WTC11 (cell line): ENCODE results near the gene DHTKD1. TPM values are rescaled to one million over a fixed set of nuclear protein-coding genes. Genes with fewer than 3 reads are reported as not detected.

ENCODE experiments used
- ATAC-seq: fragments of 200-7000 bp; cut with Tn5 transposase; 2 replicates; pipeline ENCODE4 v1.10.0; 2021; ENCODE audit warnings: mild to moderate bottlenecking, moderate library complexity
- CTCF ChIA-PET: fragments of 300-600 bp; sonication (Branson Sonifier 250); formaldehyde crosslinking; loops from one replicate; lab custom pipeline; 2021; ENCODE audit warnings: antibody characterized with exemption; lab: Charles Lee
- POLR2A ChIA-PET: fragments of 350-600 bp; sonication (Branson Sonifier 250); formaldehyde crosslinking; loops from one replicate; lab custom pipeline; 2021; ENCODE audit warnings: antibody characterized with exemption; lab: Charles Lee
- DNase-seq: peaks from one replicate; pipeline ENCODE4 v3.0.0; 2021; ENCODE audit warnings: low spot score
- H3K27ac Mint-ChIP-seq: 2 replicates; pipeline ENCODE4 v1.8.0; 2021; ENCODE audit warnings: mixed read lengths
- H3K27me3 Mint-ChIP-seq: 2 replicates; pipeline ENCODE4 v1.8.0; 2021; ENCODE audit warnings: low read depth, mild to moderate bottlenecking, moderate library complexity, mixed read lengths
- H3K36me3 Mint-ChIP-seq: 2 replicates; pipeline ENCODE4 v1.8.0; 2021; ENCODE audit warnings: mixed read lengths
- H3K4me1 Mint-ChIP-seq: 2 replicates; pipeline ENCODE4 v1.8.0; 2022; ENCODE audit warnings: mixed read lengths
- H3K4me3 Mint-ChIP-seq: 2 replicates; pipeline ENCODE4 v1.8.0; 2021; ENCODE audit warnings: mild to moderate bottlenecking, moderate library complexity, mixed read lengths
- H3K9me3 Mint-ChIP-seq: 2 replicates; pipeline ENCODE4 v1.8.0; 2021; ENCODE audit warnings: mixed read lengths
- CREM ChIP-seq: sonication (generic); formaldehyde crosslinking; IDR thresholded peaks from 2 replicates; pipeline ENCODE4 v1.8.1; 2022; ENCODE audit warnings: mild to moderate bottlenecking, missing genetic modification reagents, moderate library complexity
- ESRRA ChIP-seq: sonication (generic); formaldehyde crosslinking; IDR thresholded peaks from 2 replicates; pipeline ENCODE4 v1.8.1; 2022; ENCODE audit warnings: mild to moderate bottlenecking, missing genetic modification reagents, borderline replicate concordance
- MYBL2 ChIP-seq: sonication (generic); formaldehyde crosslinking; IDR thresholded peaks from 2 replicates; pipeline ENCODE4 v1.8.1; 2023; ENCODE audit warnings: mild to moderate bottlenecking, moderate library complexity, missing genetic modification reagents
- TP53 ChIP-seq: sonication (generic); formaldehyde crosslinking; IDR thresholded peaks from 2 replicates; pipeline ENCODE4 v1.8.1; 2023; ENCODE audit warnings: mild to moderate bottlenecking, missing genetic modification reagents
- ZNF671 ChIP-seq: fragments of 250-450 bp; sonication (Bioruptor Pico); IDR thresholded peaks from 2 replicates; pipeline ENCODE4 v1.8.0; 2021; ENCODE audit warnings: mild to moderate bottlenecking
- total RNA-seq: library from RNA; stranded (reverse); gene quantifications from 3 replicates; pipeline ENCODE4 v1.2.3, GENCODE V29; 2021
- TF ChIP-seq, protein P1 (sequence below): fragments of 250-450 bp; sonication (Bioruptor Pico); IDR thresholded peaks from 2 replicates; pipeline ENCODE4 v1.9.0; 2021; ENCODE audit warnings: mild to moderate bottlenecking, borderline replicate concordance
- TF ChIP-seq, protein P2 (sequence below): sonication (generic); formaldehyde crosslinking; IDR thresholded peaks from 2 replicates; pipeline ENCODE4 v1.8.1; 2022; ENCODE audit warnings: low read depth, mild to moderate bottlenecking, moderate library complexity, missing genetic modification reagents, borderline replicate concordance
- TF ChIP-seq, protein P3 (sequence below): sonication (generic); formaldehyde crosslinking; IDR thresholded peaks from 2 replicates; pipeline ENCODE4 v1.8.0; 2022; ENCODE audit warnings: missing genetic modification reagents
- TF ChIP-seq, protein P4 (sequence below): sonication (generic); formaldehyde crosslinking; IDR thresholded peaks from 2 replicates; pipeline ENCODE4 v1.8.1; 2022; ENCODE audit warnings: missing genetic modification reagents, borderline replicate concordance
- TF ChIP-seq, protein P5 (sequence below): fragments of 250-450 bp; sonication (Bioruptor Pico); IDR thresholded peaks from 2 replicates; pipeline ENCODE4 v1.9.0; 2021; ENCODE audit warnings: mild to moderate bottlenecking
- TF ChIP-seq, protein P6 (sequence below): sonication (generic); formaldehyde crosslinking; IDR thresholded peaks from 2 replicates; pipeline ENCODE4 v1.8.1; 2023; ENCODE audit warnings: mild to moderate bottlenecking, missing genetic modification reagents, moderate library complexity
- TF ChIP-seq, protein P7 (sequence below): sonication (generic); formaldehyde crosslinking; IDR thresholded peaks from 2 replicates; pipeline ENCODE4 v1.8.0; 2023; ENCODE audit warnings: mild to moderate bottlenecking, missing genetic modification reagents

The DHTKD1 gene
- total RNA-seq, 1 experiment from 2014 or later = 57.9 TPM

DNA sequence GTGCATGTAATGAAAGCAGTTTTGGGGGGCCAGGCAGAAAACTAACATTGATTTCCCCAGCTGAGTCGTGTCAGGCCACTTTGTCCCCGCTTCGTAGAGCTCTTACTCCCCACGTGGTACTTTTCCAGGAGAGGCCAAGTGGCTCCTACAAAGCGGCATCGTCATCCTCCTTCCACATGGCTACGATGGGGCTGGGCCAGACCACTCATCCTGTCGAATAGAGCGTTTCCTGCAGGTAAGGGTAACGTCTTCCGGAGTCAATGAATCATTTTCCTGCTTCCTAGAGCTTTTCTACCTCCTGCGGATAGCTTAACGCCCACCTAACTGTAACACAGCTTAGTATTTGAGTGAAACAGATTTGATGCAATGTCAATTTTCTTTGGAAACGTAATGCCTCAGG lies 39.0 kb downstream of the DHTKD1 start (continued):
- TF ChIP-seq, protein P1, sequence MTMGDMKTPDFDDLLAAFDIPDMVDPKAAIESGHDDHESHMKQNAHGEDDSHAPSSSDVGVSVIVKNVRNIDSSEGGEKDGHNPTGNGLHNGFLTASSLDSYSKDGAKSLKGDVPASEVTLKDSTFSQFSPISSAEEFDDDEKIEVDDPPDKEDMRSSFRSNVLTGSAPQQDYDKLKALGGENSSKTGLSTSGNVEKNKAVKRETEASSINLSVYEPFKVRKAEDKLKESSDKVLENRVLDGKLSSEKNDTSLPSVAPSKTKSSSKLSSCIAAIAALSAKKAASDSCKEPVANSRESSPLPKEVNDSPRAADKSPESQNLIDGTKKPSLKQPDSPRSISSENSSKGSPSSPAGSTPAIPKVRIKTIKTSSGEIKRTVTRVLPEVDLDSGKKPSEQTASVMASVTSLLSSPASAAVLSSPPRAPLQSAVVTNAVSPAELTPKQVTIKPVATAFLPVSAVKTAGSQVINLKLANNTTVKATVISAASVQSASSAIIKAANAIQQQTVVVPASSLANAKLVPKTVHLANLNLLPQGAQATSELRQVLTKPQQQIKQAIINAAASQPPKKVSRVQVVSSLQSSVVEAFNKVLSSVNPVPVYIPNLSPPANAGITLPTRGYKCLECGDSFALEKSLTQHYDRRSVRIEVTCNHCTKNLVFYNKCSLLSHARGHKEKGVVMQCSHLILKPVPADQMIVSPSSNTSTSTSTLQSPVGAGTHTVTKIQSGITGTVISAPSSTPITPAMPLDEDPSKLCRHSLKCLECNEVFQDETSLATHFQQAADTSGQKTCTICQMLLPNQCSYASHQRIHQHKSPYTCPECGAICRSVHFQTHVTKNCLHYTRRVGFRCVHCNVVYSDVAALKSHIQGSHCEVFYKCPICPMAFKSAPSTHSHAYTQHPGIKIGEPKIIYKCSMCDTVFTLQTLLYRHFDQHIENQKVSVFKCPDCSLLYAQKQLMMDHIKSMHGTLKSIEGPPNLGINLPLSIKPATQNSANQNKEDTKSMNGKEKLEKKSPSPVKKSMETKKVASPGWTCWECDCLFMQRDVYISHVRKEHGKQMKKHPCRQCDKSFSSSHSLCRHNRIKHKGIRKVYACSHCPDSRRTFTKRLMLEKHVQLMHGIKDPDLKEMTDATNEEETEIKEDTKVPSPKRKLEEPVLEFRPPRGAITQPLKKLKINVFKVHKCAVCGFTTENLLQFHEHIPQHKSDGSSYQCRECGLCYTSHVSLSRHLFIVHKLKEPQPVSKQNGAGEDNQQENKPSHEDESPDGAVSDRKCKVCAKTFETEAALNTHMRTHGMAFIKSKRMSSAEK = no peak
- TF ChIP-seq, protein P2, sequence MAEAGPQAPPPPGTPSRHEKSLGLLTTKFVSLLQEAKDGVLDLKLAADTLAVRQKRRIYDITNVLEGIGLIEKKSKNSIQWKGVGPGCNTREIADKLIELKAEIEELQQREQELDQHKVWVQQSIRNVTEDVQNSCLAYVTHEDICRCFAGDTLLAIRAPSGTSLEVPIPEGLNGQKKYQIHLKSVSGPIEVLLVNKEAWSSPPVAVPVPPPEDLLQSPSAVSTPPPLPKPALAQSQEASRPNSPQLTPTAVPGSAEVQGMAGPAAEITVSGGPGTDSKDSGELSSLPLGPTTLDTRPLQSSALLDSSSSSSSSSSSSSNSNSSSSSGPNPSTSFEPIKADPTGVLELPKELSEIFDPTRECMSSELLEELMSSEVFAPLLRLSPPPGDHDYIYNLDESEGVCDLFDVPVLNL (CRISPR knock-in tag) = no peak
- TF ChIP-seq ESRRA (no peak), MYBL2 (no peak)
- TF ChIP-seq, protein P3, sequence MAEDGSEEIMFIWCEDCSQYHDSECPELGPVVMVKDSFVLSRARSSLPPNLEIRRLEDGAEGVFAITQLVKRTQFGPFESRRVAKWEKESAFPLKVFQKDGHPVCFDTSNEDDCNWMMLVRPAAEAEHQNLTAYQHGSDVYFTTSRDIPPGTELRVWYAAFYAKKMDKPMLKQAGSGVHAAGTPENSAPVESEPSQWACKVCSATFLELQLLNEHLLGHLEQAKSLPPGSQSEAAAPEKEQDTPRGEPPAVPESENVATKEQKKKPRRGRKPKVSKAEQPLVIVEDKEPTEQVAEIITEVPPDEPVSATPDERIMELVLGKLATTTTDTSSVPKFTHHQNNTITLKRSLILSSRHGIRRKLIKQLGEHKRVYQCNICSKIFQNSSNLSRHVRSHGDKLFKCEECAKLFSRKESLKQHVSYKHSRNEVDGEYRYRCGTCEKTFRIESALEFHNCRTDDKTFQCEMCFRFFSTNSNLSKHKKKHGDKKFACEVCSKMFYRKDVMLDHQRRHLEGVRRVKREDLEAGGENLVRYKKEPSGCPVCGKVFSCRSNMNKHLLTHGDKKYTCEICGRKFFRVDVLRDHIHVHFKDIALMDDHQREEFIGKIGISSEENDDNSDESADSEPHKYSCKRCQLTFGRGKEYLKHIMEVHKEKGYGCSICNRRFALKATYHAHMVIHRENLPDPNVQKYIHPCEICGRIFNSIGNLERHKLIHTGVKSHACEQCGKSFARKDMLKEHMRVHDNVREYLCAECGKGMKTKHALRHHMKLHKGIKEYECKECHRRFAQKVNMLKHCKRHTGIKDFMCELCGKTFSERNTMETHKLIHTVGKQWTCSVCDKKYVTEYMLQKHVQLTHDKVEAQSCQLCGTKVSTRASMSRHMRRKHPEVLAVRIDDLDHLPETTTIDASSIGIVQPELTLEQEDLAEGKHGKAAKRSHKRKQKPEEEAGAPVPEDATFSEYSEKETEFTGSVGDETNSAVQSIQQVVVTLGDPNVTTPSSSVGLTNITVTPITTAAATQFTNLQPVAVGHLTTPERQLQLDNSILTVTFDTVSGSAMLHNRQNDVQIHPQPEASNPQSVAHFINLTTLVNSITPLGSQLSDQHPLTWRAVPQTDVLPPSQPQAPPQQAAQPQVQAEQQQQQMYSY (CRISPR knock-in tag) = no peak

DNA sequence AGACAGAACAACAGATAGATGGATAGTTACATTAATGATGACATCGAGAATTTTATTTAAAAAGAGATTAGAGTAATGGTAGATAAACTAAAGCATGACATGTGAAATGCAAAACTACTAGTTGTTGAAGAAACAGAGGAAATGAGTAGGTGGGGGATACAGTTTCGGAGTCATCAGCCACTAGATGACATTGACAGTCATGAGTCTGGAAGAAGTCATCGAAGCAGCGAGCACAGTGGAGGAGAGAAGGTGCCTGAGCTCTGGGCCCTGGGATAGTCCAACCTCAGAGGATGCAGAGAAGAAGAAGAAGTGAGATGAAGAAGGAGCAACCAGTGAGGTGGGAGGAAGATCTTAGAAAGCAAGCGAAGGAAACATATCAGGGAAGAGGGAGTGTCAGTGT lies 40.5 kb downstream of the DHTKD1 start:
- ATAC-seq = no peak
- CTCF ChIA-PET = no interaction called here
- H3K9me3 Mint-ChIP-seq = no peaks in the 10 kb centered on the region
- no peaks in the 10 kb centered on the region for H3K4me1 Mint-ChIP-seq
- no peak overlapping the region for H3K27ac Mint-ChIP-seq
- POLR2A ChIA-PET = no interaction called here
- no peaks in the 10 kb centered on the region for H3K27me3 Mint-ChIP-seq
- TF ChIP-seq, protein P4, sequence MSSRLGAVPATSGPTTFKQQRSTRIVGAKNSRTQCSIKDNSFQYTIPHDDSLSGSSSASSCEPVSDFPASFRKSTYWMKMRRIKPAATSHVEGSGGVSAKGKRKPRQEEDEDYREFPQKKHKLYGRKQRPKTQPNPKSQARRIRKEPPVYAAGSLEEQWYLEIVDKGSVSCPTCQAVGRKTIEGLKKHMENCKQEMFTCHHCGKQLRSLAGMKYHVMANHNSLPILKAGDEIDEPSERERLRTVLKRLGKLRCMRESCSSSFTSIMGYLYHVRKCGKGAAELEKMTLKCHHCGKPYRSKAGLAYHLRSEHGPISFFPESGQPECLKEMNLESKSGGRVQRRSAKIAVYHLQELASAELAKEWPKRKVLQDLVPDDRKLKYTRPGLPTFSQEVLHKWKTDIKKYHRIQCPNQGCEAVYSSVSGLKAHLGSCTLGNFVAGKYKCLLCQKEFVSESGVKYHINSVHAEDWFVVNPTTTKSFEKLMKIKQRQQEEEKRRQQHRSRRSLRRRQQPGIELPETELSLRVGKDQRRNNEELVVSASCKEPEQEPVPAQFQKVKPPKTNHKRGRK (CRISPR knock-in tag) = no peak
- TF ChIP-seq, protein P5, sequence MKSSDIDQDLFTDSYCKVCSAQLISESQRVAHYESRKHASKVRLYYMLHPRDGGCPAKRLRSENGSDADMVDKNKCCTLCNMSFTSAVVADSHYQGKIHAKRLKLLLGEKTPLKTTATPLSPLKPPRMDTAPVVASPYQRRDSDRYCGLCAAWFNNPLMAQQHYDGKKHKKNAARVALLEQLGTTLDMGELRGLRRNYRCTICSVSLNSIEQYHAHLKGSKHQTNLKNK (CRISPR knock-in tag) = no peak
- TF ChIP-seq TP53 (CRISPR knock-in tag) (no peak), ZNF671 (CRISPR knock-in tag) (no peak), CREM (CRISPR knock-in tag) (no peak)
- TF ChIP-seq, protein P6, sequence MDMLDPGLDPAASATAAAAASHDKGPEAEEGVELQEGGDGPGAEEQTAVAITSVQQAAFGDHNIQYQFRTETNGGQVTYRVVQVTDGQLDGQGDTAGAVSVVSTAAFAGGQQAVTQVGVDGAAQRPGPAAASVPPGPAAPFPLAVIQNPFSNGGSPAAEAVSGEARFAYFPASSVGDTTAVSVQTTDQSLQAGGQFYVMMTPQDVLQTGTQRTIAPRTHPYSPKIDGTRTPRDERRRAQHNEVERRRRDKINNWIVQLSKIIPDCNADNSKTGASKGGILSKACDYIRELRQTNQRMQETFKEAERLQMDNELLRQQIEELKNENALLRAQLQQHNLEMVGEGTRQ (CRISPR knock-in tag) = no peak
- TF ChIP-seq, protein P7, sequence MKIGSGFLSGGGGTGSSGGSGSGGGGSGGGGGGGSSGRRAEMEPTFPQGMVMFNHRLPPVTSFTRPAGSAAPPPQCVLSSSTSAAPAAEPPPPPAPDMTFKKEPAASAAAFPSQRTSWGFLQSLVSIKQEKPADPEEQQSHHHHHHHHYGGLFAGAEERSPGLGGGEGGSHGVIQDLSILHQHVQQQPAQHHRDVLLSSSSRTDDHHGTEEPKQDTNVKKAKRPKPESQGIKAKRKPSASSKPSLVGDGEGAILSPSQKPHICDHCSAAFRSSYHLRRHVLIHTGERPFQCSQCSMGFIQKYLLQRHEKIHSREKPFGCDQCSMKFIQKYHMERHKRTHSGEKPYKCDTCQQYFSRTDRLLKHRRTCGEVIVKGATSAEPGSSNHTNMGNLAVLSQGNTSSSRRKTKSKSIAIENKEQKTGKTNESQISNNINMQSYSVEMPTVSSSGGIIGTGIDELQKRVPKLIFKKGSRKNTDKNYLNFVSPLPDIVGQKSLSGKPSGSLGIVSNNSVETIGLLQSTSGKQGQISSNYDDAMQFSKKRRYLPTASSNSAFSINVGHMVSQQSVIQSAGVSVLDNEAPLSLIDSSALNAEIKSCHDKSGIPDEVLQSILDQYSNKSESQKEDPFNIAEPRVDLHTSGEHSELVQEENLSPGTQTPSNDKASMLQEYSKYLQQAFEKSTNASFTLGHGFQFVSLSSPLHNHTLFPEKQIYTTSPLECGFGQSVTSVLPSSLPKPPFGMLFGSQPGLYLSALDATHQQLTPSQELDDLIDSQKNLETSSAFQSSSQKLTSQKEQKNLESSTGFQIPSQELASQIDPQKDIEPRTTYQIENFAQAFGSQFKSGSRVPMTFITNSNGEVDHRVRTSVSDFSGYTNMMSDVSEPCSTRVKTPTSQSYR (CRISPR knock-in tag) = no peak
- TF ChIP-seq, all 79 proteins: peak for 0
- Mint-ChIP-seq H3K4me3 (no peak overlapping the region), H3K36me3 (peaks cover 78% of the 10 kb centered on the region)
- DNase-seq = no peak
